Mammary epithelial cell (primary cell): ENCODE results near the gene ADGRL3.

Source experiments
- CTCF ChIP-seq, 2 donors: IDR thresholded peaks in 1 of 2; conservative IDR thresholded peaks in 1 of 2; 2 replicates each; pipeline ENCODE4 v1.5.1; 2011 to 2012; ENCODE audit warnings: inconsistent platforms in 2 of 2, low read length in 2 of 2, mild to moderate bottlenecking in 2 of 2, control low read depth in 1 of 2, low read depth in 1 of 2; ENCODE audit not compliant: insufficient read depth in 1 of 2; ENCODE audit errors: extremely low read depth in 1 of 2
- EZH2 ChIP-seq: IDR thresholded peaks from 2 replicates; pipeline ENCODE4 v1.6.1; 2012; ENCODE audit warnings: low read length, inconsistent platforms, borderline replicate concordance

- TF ChIP-seq CTCF (conservative IDR thresholded peaks at IDR 0.05 in 1 of 2, IDR thresholded peaks at IDR 0.05 in 1 of 2; ENCODE audit: extremely low read depth in 1 of 2, insufficient read depth in 1 of 2, low read depth in 1 of 2, low read length in 2 of 2) (no peak), EZH2 (no peak)
Observed at GRCh38 chr4:61299316-61299715, 99.2 kb downstream of the ADGRL3 start.
